Pulmonary artery endothelial cell (primary cell): ENCODE measurements around the gene ZNF764. TPM values are rescaled to one million over a fixed set of nuclear protein-coding genes. Genes with fewer than 3 reads are reported as not detected.

Source experiments
- DNase-seq: peaks from one replicate; pipeline ENCODE4 v3.0.0-alpha.2; 2011; ENCODE audit warnings: low read depth, low spot score
- total RNA-seq: library from RNA; depleted of rRNA; stranded (reverse); fragments of >200 nt; gene quantifications from 2 replicates; pipeline ENCODE4 v1.2.3, GENCODE V29; 2014

ZNF764 gene
- total RNA-seq, 1 donor from 2014 or later, result 4.3 TPM

GRCh38 chr16:30570636-30571444 is 12.7 kb upstream of the ZNF764 start:
- DNase-seq, result no peak

GRCh38 chr16:30569746-30570635 is 11.8 kb upstream of the ZNF764 start:
- no peak for DNase-seq

GRCh38 chr16:30569281-30569680 is 11.1 kb upstream of the ZNF764 start:
- DNase-seq, result no peak

GRCh38 chr16:30567991-30568638 is 9.9 kb upstream of the ZNF764 start:
- DNase-seq, result no peak

GRCh38 chr16:30567160-30567990 is 9.2 kb upstream of the ZNF764 start:
- no peak for DNase-seq

GRCh38 chr16:30566531-30566930 is 8.4 kb upstream of the ZNF764 start:
- no peak for DNase-seq

- no peak for DNase-seq
Observed at GRCh38 chr16:30565984-30566383, 7.8 kb upstream of the ZNF764 start.

- DNase-seq, result no peak
Observed at GRCh38 chr16:30565526-30565925, 7.4 kb upstream of the ZNF764 start.

- DNase-seq, result no peak
Observed at GRCh38 chr16:30562021-30562420, 3.8 kb upstream of the ZNF764 start.

GRCh38 chr16:30561089-30561816 is 3.1 kb upstream of the ZNF764 start:
- DNase-seq, result no peak

- no peak for DNase-seq
Observed at GRCh38 chr16:30559690-30560089, 1.5 kb upstream of the ZNF764 start.

- DNase-seq, result no peak
Observed at GRCh38 chr16:30558789-30559377, 709 bp upstream of the ZNF764 start.

GRCh38 chr16:30557707-30557956 is 542 bp downstream of the ZNF764 start:
- DNase-seq, result no peak

- no peak for DNase-seq
Observed at GRCh38 chr16:30556125-30556473, 2.1 kb downstream of the ZNF764 start.

GRCh38 chr16:30555315-30556124 is 2.7 kb downstream of the ZNF764 start:
- DNase-seq, result no peak

- DNase-seq, result no peak
Observed at GRCh38 chr16:30554557-30555314, 3.4 kb downstream of the ZNF764 start.

GRCh38 chr16:30553393-30553899 is 4.7 kb downstream of the ZNF764 start:
- no peak for DNase-seq

GRCh38 chr16:30552956-30553355 is 5.2 kb downstream of the ZNF764 start:
- DNase-seq, result no peak

- DNase-seq, result no peak
Observed at GRCh38 chr16:30551781-30552180, 6.4 kb downstream of the ZNF764 start.
